Esophagus muscularis mucosa (tissue), 4 donors: Measurements from ENCODE around the gene GPR84. TPM values are rescaled to one million over a fixed set of nuclear protein-coding genes. Genes with fewer than 3 reads are reported as not detected.

ENCODE experiments used
- DNase-seq: peaks from one replicate; pipeline ENCODE4 v3.0.0-alpha.2; 2017; ENCODE audit errors: extremely low spot score
- H3K27ac ChIP-seq, 4 donors: fragments of 200-600 bp; sonication (generic); replicated peaks in 1 of 4; 1 replicate in 3 of 4; 2 replicates in 1 of 4; pipeline ENCODE4 v1.5.1; 2016 to 2019; ENCODE audit warnings: mild to moderate bottlenecking in 1 of 4
- H3K27me3 ChIP-seq, 4 donors: fragments of 200-600 bp; sonication (generic); one replicate each; pipeline versions ENCODE4 v1.5.1 to v1.6.0; 2016 to 2019
- H3K36me3 ChIP-seq, 4 donors: fragments of 200-600 bp; sonication (generic); one replicate each; pipeline ENCODE4 v1.5.1; 2016 to 2019
- H3K4me1 ChIP-seq, 4 donors: fragments of 200-600 bp; sonication (generic); one replicate each; pipeline ENCODE4 v1.5.1; 2016 to 2019
- H3K4me3 ChIP-seq, 4 donors: fragments of 200-600 bp; sonication (generic); 1 replicate in 2 of 4; 2 replicates in 2 of 4; pipeline ENCODE4 v1.5.1; 2016 to 2019; ENCODE audit warnings: mild to moderate bottlenecking in 4 of 4, moderate library complexity in 1 of 4
- H3K9me3 ChIP-seq, 4 donors: fragments of 200-600 bp; sonication (generic); 1 replicate in 3 of 4; 2 replicates in 1 of 4; pipeline ENCODE4 v1.5.1; 2016 to 2019
- EP300 ChIP-seq: sonication (generic); formaldehyde crosslinking; IDR thresholded peaks from one replicate; pipeline ENCODE4 v1.6.1; 2017; ENCODE audit warnings: antibody characterized with exemption
- POLR2A ChIP-seq: fragments of 450-650 bp; IDR thresholded peaks from one replicate; pipeline ENCODE4 v1.6.1; 2017; ENCODE audit warnings: antibody characterized with exemption, moderate library complexity, mild to moderate bottlenecking, low read depth
- POLR2AphosphoS5 ChIP-seq, 2 donors: sonication (generic); formaldehyde crosslinking; IDR thresholded peaks; one replicate each; pipeline ENCODE4 v1.6.1; 2017; ENCODE audit warnings: antibody characterized with exemption in 2 of 2
- WGBS: methylation state at CpG from one replicate; pipeline ENCODE4 v1.1.5; 2018; 5-methylcytosine and 5-hydroxymethylcytosine counted together
- intact Hi-C: fragments of 100-400 bp; cut with DNase I; formaldehyde crosslinking; loops from one replicate; pipeline ENCODE4 v1.15.1; 2023
- total RNA-seq, 4 donors: library from RNA; depleted of rRNA; stranded (reverse); fragments of >200 nt; gene quantifications; one replicate each; pipeline versions ENCODE4 v1.1.0 to v1.2.1, GENCODE V29; 2016
- TF ChIP-seq, protein P1 (sequence below), 3 experiments: fragments of 200-600 bp in 2 of 3; fragments of 450-650 bp in 1 of 3; sonication (generic) in 2 of 3; IDR thresholded peaks; one replicate each; pipeline ENCODE4 v1.5.1; 2017 to 2019; ENCODE audit warnings: antibody characterized with exemption in 3 of 3, mild to moderate bottlenecking in 2 of 3, moderate library complexity in 1 of 3

Gene GPR84
- total RNA-seq, 4 donors from 2014 or later, result 0.66 TPM; not detected in 3

DNA sequence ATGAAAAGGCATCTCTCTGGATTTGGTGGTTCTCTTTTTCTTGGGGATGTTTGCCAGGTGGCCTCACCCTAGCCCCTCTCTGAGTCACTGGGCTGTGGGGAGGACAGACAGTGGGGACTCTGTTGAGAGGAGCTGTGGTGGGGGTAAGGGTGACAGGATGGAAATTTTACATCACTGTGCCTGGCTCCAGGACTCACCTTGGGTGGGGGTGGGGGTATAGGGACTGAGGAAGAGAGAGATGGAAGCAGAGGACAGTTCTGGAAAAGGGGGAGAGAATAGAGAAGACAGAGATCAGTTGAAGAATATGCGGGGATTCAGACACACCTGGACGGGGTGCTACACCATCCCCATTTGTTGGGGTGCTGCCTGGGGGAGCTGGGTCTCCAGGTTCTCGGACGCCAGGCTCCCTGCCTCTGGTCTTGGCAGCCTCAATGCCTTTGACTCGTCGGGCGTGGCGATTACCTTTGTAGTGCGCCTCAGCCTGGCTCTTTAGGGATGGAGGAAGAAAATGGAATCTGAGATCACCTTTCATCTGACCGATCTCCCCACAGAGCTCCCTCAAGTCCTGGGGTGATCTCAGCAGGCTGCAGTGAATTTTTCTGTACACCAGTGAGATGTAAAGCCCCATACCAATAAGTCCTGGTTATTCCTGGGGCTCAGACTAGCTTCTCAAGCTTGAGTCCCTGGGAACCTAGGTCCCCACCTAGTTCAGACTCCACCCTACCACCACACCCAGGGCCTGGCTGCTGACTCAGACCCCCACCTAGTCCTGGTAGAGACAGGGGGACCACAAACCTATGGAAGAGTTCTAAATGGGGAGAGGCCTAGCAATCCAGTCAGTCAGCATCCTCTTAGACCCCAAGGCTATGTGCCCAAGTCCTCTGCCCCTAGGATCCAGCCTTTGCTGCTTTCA, 9.6 kb upstream of the GPR84 start:
- Histone ChIP-seq H3K27ac (peak overlapping the region; percentile 65 to 86 (median 82)), H3K9me3 (no peaks in the 10 kb centered on the region), H3K36me3 (no peaks in the 10 kb centered on the region), H3K4me1 (peaks cover 58 to 93% (median 89%) of the 10 kb centered on the region in 4 donors), H3K27me3 (no peaks in the 10 kb centered on the region), H3K4me3 (no peak overlapping the region)
- TF ChIP-seq, protein P1, sequence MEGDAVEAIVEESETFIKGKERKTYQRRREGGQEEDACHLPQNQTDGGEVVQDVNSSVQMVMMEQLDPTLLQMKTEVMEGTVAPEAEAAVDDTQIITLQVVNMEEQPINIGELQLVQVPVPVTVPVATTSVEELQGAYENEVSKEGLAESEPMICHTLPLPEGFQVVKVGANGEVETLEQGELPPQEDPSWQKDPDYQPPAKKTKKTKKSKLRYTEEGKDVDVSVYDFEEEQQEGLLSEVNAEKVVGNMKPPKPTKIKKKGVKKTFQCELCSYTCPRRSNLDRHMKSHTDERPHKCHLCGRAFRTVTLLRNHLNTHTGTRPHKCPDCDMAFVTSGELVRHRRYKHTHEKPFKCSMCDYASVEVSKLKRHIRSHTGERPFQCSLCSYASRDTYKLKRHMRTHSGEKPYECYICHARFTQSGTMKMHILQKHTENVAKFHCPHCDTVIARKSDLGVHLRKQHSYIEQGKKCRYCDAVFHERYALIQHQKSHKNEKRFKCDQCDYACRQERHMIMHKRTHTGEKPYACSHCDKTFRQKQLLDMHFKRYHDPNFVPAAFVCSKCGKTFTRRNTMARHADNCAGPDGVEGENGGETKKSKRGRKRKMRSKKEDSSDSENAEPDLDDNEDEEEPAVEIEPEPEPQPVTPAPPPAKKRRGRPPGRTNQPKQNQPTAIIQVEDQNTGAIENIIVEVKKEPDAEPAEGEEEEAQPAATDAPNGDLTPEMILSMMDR (IDR thresholded peaks at IDR 0.05), result no peak
- TF ChIP-seq EP300, result no peak
- TF ChIP-seq POLR2AphosphoS5 (IDR thresholded peaks at IDR 0.05), result no peak
- TF ChIP-seq POLR2A, result no peak
- 94% methylated on average over 8 of the region's 10 CpGs for WGBS
- intact Hi-C loops, result no loop called here
- DNase-seq, result no peak

DNA sequence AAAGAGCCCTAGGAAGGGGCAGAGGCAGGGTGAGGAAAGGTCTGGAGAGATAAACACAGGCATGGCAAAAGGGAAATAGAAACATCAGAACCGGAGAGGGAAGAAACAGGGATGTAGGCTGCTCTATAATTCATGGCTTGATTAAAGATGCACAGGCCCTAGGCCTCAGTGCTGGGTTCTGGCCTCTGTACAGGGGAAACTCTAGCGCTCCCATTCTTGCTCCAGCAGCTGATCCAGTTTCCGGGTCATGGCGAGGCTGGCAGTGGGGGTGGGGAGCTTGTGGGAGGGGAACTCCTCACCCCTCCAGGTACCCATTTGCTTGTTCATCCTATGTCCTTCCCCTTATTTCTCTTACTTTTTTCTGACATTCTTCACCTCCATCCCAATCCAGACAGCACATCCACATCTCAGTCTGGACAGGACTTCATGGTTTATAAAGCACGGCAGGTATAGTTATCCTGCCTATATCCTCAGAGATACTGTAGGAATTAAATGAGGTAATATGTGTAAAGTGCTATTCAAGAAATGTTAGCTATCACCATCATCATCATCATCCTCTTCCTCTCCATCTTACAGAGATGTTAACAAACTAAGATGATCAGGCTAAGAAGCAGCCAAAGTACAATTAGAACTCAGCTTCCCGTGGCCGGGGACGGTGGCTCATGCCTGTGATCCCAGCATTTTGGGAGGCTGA, 8.0 kb upstream of the GPR84 start:
- WGBS, result 55% methylated on average over 8 of the region's 8 CpGs
- no peak for DNase-seq
- peak overlapping the region; percentile 73 to 86 (median 78) for H3K27ac ChIP-seq

DNA sequence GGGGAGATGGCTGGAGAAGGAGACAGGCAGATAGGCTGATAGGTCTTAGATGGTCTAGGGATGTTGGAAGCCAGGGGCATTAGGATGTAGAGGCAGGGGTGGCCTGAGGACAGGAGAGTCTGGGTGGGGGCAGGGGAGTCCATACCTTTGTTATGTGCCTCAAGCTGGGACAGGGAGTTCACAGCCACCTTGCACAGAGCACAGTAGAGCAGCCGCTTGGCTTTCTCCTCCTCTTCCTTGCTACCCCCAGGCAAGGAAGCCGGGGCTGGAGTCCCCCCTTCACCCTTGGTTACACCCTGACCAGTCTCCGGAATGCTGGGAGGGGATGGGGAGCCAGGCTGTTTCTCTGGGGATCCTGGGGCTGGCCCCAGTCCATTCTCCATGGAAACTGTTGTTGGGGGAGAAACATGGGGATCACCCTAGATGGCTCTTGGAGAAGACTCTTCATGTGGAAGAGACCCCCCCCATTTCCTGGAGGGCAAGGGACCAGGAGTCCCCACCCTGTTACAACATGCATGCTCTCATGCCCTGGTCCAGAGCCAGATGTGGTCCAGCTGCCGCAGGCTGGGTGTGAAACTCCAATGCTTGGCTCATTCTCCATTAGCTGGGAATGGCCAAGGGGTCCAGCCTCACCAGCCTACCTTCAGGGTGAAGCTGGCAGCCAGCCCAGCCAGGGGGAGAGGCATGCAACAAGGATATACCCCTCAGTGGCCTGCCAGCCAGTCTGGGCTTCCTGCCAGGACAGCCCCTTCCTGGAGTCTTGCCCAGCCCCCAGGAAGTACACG, 7.2 kb upstream of the GPR84 start:
- H3K4me3 ChIP-seq, result peak overlapping the region in 2 of 4 donors; percentile 49 to 62
- peak overlapping the region; percentile 73 to 86 (median 78) for H3K27ac ChIP-seq
- no peaks in the 10 kb centered on the region for H3K27me3 ChIP-seq
- H3K36me3 ChIP-seq, result no peaks in the 10 kb centered on the region
- intact Hi-C loops, result no loop called here
- TF ChIP-seq EP300, result no peak
- TF ChIP-seq POLR2AphosphoS5 (IDR thresholded peaks at IDR 0.05), result peak; percentile 32 to 54
- TF ChIP-seq, protein P1 (IDR thresholded peaks at IDR 0.05), result no peak
- TF ChIP-seq POLR2A, result no peak
- 54% methylated on average over 3 of the region's 5 CpGs for WGBS
- no peak for DNase-seq
- H3K4me1 ChIP-seq, result peaks cover 58 to 85% (median 83%) of the 10 kb centered on the region in 4 donors
- H3K9me3 ChIP-seq, result no peaks in the 10 kb centered on the region

More for the DNA sequence above, 8.0 kb upstream of the GPR84 start:
- Histone ChIP-seq H3K4me1 (peaks cover 58 to 90% (median 86%) of the 10 kb centered on the region in 4 donors), H3K36me3 (no peaks in the 10 kb centered on the region), H3K4me3 (no peak overlapping the region), H3K27me3 (no peaks in the 10 kb centered on the region), H3K9me3 (no peaks in the 10 kb centered on the region)
- TF ChIP-seq, protein P1 (IDR thresholded peaks at IDR 0.05), result no peak
- TF ChIP-seq POLR2AphosphoS5 (IDR thresholded peaks at IDR 0.05), result no peak
- no peak for TF ChIP-seq POLR2A
- no peak for TF ChIP-seq EP300
- intact Hi-C loops, result no loop called here

DNA sequence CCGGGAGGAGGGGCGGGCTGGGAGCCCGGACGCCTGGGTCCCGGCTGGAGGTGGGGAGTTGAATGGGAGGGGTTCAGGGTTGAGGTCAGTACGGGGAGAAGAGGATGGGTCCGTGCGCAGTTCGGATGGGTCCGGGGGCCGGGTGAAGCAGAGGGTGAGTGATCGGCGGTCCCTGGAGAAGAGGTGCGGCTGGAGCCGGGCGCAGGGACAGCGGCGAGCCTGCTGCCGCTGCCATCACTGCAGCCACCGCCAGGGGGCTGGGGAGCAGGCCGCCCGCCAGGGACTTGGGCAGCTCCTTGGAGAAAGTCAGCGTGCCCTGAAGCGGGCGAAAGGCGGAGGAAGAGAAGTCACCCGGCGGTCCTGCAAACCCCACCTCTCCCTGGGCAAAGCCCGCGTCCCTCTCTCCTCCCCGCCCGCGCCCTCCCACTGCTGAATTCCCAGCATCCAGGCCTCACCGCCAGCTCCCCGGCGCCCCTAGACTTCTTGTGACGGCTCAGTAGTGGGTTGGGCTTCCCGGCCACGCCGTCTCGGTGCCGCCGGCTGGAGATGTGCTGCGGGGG, 6.0 kb upstream of the GPR84 start:
- DNase-seq, result no peak
- Histone ChIP-seq H3K9me3 (no peaks in the 10 kb centered on the region), H3K4me3 (peak overlapping the region; percentile 47 to 62 (median 50)), H3K4me1 (peaks cover 49 to 72% (median 70%) of the 10 kb centered on the region in 4 donors), H3K36me3 (no peaks in the 10 kb centered on the region), H3K27me3 (no peaks in the 10 kb centered on the region), H3K27ac (peak overlapping the region; percentile 73 to 86 (median 78))
- intact Hi-C loops, result no loop called here
- 46% methylated on average over 29 of the region's 44 CpGs for WGBS
- TF ChIP-seq, protein P1 (IDR thresholded peaks at IDR 0.05), result peak; percentile 93 to 97 (median 93)
- no peak for TF ChIP-seq POLR2A
- TF ChIP-seq EP300, result no peak
- TF ChIP-seq POLR2AphosphoS5 (IDR thresholded peaks at IDR 0.05), result peak; percentile 59 to 65
